Astrocyte (in vitro differentiated cells and primary cell): ENCODE results near the gene SCYL3. TPM values are rescaled to one million over a fixed set of nuclear protein-coding genes. Genes with fewer than 3 reads are reported as not detected.

Source experiments
- DNase-seq: peaks from one replicate; pipeline ENCODE4 v3.0.0-alpha.2; 2010; ENCODE audit warnings: low read depth
- FAIRE-seq: peaks from 2 replicates; lab custom pipeline; 2011; peaks lifted over from hg19 to GRCh38; lab: Jason Lieb, UNC
- H2AFZ ChIP-seq: 2 replicates; pipeline ENCODE4 v1.6.0; 2012; ENCODE audit warnings: low read depth, low read length, inconsistent platforms
- H3K27ac ChIP-seq: 2 replicates; pipeline ENCODE4 v1.5.1; 2011; ENCODE audit warnings: low read depth, low read length, inconsistent platforms
- H3K27me3 ChIP-seq: 2 replicates; pipeline ENCODE4 v1.6.0; 2011; ENCODE audit warnings: low read length, inconsistent platforms; ENCODE audit not compliant: insufficient read depth
- H3K36me3 ChIP-seq: 2 replicates; pipeline ENCODE4 v1.5.1; 2011; ENCODE audit warnings: low read length, inconsistent platforms; ENCODE audit not compliant: insufficient read depth
- H3K4me1 ChIP-seq: 2 replicates; pipeline ENCODE4 v1.5.1; 2011; ENCODE audit warnings: low read length, inconsistent platforms; ENCODE audit not compliant: insufficient read depth
- H3K4me2 ChIP-seq: 2 replicates; pipeline ENCODE4 v1.6.0; 2012; ENCODE audit warnings: low read length, inconsistent platforms
- H3K4me3 ChIP-seq: 2 replicates; pipeline ENCODE4 v1.5.1; 2011; ENCODE audit warnings: low read depth, mild to moderate bottlenecking, low read length, inconsistent platforms; ENCODE audit not compliant: insufficient read depth
- H3K79me2 ChIP-seq: 2 replicates; pipeline ENCODE4 v1.6.0; 2012; ENCODE audit warnings: mild to moderate bottlenecking, low read length, inconsistent platforms; ENCODE audit not compliant: insufficient read depth
- H3K9ac ChIP-seq: 2 replicates; pipeline ENCODE4 v1.6.0; 2012; ENCODE audit warnings: mild to moderate bottlenecking, low read length, inconsistent platforms
- H3K9me3 ChIP-seq: 2 replicates; pipeline ENCODE4 v1.5.1; 2012; ENCODE audit warnings: low read depth, mild to moderate bottlenecking, low read length, inconsistent platforms; ENCODE audit not compliant: insufficient read depth
- H4K20me1 ChIP-seq: 2 replicates; pipeline ENCODE4 v1.6.0; 2012; ENCODE audit warnings: low read length, inconsistent platforms; ENCODE audit not compliant: insufficient read depth
- H3K27ac Mint-ChIP-seq: one replicate; pipeline ENCODE4 v1.8.0; 2021; ENCODE audit warnings: mild to moderate bottlenecking, mixed read lengths; ENCODE audit not compliant: unreplicated experiment
- H3K27me3 Mint-ChIP-seq: one replicate; pipeline ENCODE4 v1.8.0; 2021; ENCODE audit warnings: low read depth, mixed read lengths; ENCODE audit not compliant: unreplicated experiment
- H3K36me3 Mint-ChIP-seq: one replicate; pipeline ENCODE4 v1.8.0; 2021; ENCODE audit warnings: low read depth, mixed read lengths; ENCODE audit not compliant: unreplicated experiment
- H3K4me1 Mint-ChIP-seq: one replicate; pipeline ENCODE4 v1.8.0; 2021; ENCODE audit warnings: low read depth, mixed read lengths; ENCODE audit not compliant: unreplicated experiment
- H3K4me3 Mint-ChIP-seq: one replicate; pipeline ENCODE4 v1.8.0; 2021; ENCODE audit warnings: mild to moderate bottlenecking, moderate library complexity, mixed read lengths; ENCODE audit not compliant: unreplicated experiment
- H3K9me3 Mint-ChIP-seq: one replicate; pipeline ENCODE4 v1.8.0; 2021; ENCODE audit warnings: mild to moderate bottlenecking, mixed read lengths; ENCODE audit not compliant: unreplicated experiment
- EZH2 ChIP-seq: IDR thresholded peaks from 2 replicates; pipeline ENCODE4 v1.6.1; 2012; ENCODE audit warnings: mild to moderate bottlenecking, low read length, inconsistent platforms; ENCODE audit not compliant: insufficient read depth
- total RNA-seq: library from RNA; stranded (reverse); gene quantifications from 2 replicates; pipeline ENCODE4 v1.2.1, GENCODE V29; 2021
- TF ChIP-seq, protein P1 (sequence below): IDR thresholded peaks from 2 replicates; pipeline ENCODE4 v1.5.1; 2011; ENCODE audit warnings: low read depth, mild to moderate bottlenecking, inconsistent platforms, low read length, moderate library complexity; ENCODE audit not compliant: insufficient read depth

SCYL3 gene
- total RNA-seq, 1 donor from 2014 or later, result 6.2 TPM

DNA sequence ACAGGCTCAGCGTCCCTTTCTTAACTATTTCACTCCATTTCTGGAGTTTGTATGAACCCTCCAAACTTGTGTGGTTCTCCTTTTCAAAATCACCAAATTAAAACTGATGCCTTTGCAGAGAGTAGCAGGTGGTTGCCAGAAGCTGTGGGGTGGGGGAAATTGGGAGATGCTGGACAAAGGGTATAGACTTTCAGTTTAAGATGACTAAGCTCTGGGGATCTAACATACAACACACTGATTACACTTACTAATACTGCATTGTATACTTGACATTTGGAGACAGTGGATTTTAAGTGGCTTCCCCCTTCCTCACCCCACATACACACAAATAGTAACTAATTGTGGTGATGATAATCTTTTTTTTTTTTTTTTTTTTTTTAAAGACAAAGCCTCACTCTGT lies 11.1 kb upstream of the SCYL3 start:
- Histone ChIP-seq H3K9ac (no peak overlapping the region), H4K20me1 (no peaks in the 10 kb centered on the region), H2AFZ (no peak overlapping the region), H3K36me3 (no peaks in the 10 kb centered on the region), H3K4me3 (no peak overlapping the region), H3K4me1 (no peaks in the 10 kb centered on the region), H3K4me2 (no peak overlapping the region), H3K27ac (no peak overlapping the region), H3K27me3 (no peaks in the 10 kb centered on the region), H3K9me3 (no peaks in the 10 kb centered on the region), H3K79me2 (no peaks in the 10 kb centered on the region)
- H3K9me3 Mint-ChIP-seq, result no peaks in the 10 kb centered on the region
- no peaks in the 10 kb centered on the region for H3K36me3 Mint-ChIP-seq
- no peaks in the 10 kb centered on the region for H3K27me3 Mint-ChIP-seq
- H3K27ac Mint-ChIP-seq, result no peak overlapping the region
- no peak for DNase-seq
- H3K4me1 Mint-ChIP-seq, result no peaks in the 10 kb centered on the region
- no peak overlapping the region for H3K4me3 Mint-ChIP-seq
- FAIRE-seq, result no peak
- TF ChIP-seq, protein P1, sequence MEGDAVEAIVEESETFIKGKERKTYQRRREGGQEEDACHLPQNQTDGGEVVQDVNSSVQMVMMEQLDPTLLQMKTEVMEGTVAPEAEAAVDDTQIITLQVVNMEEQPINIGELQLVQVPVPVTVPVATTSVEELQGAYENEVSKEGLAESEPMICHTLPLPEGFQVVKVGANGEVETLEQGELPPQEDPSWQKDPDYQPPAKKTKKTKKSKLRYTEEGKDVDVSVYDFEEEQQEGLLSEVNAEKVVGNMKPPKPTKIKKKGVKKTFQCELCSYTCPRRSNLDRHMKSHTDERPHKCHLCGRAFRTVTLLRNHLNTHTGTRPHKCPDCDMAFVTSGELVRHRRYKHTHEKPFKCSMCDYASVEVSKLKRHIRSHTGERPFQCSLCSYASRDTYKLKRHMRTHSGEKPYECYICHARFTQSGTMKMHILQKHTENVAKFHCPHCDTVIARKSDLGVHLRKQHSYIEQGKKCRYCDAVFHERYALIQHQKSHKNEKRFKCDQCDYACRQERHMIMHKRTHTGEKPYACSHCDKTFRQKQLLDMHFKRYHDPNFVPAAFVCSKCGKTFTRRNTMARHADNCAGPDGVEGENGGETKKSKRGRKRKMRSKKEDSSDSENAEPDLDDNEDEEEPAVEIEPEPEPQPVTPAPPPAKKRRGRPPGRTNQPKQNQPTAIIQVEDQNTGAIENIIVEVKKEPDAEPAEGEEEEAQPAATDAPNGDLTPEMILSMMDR, result no peak
- no peak for TF ChIP-seq EZH2

DNA sequence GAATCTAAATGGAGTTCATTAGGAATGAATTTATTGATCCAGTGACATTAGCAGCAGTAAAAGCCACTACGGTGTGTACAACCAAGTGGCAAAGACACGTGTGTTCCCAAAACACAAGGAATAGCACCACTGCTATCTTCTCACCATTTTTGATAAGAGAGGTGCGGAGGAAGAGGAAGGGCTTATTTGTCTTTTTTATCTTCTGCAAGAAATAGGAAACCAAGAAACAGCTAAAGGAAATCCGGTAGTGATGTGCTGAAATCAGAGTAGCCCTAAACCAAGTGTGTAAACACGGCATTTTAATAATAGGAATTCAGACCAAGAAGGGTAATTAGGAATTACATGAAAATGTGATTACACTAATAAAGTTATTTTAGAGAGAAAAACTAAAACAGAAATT lies 9.1 kb upstream of the SCYL3 start:
- Histone ChIP-seq H2AFZ (no peak overlapping the region), H3K27ac (no peak overlapping the region), H3K4me2 (no peak overlapping the region), H3K9ac (no peak overlapping the region), H3K79me2 (no peaks in the 10 kb centered on the region), H3K9me3 (no peaks in the 10 kb centered on the region), H3K4me1 (no peaks in the 10 kb centered on the region), H3K4me3 (no peak overlapping the region), H4K20me1 (no peaks in the 10 kb centered on the region), H3K27me3 (no peaks in the 10 kb centered on the region), H3K36me3 (no peaks in the 10 kb centered on the region)
- H3K27me3 Mint-ChIP-seq, result no peaks in the 10 kb centered on the region
- TF ChIP-seq, protein P1, result no peak
- TF ChIP-seq EZH2, result no peak
- no peak for FAIRE-seq
- H3K27ac Mint-ChIP-seq, result no peak overlapping the region
- H3K9me3 Mint-ChIP-seq, result no peaks in the 10 kb centered on the region
- no peak for DNase-seq
- no peak overlapping the region for H3K4me3 Mint-ChIP-seq
- no peaks in the 10 kb centered on the region for H3K36me3 Mint-ChIP-seq
- H3K4me1 Mint-ChIP-seq, result peaks cover 2% of the 10 kb centered on the region

DNA sequence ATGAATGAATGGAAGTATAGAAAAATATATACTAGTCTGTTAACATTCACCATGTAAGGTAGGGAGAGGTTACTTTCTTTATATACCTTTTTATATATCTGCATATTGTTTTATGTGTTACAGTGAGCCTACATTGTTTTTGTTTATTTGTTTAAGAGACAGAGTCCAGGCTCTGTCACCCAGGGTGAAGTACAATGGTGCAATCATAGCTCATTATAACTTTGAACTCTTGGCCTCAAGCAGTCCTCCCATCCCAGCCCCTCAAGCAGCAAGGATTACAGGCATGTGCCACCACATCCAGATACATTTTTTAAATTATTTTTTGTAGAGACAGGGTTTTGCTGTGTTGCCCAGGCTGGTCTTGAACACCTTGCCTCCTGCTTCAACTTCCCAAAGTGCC lies 7.4 kb upstream of the SCYL3 start:
- Histone ChIP-seq H3K4me2 (no peak overlapping the region), H3K27ac (no peak overlapping the region), H3K9ac (no peak overlapping the region), H3K9me3 (no peaks in the 10 kb centered on the region), H3K27me3 (no peaks in the 10 kb centered on the region), H3K79me2 (no peaks in the 10 kb centered on the region), H3K36me3 (no peaks in the 10 kb centered on the region), H3K4me3 (no peak overlapping the region), H3K4me1 (no peaks in the 10 kb centered on the region), H4K20me1 (no peaks in the 10 kb centered on the region), H2AFZ (no peak overlapping the region)
- no peaks in the 10 kb centered on the region for H3K9me3 Mint-ChIP-seq
- H3K4me3 Mint-ChIP-seq, result no peak overlapping the region
- DNase-seq, result no peak
- no peak for TF ChIP-seq EZH2
- TF ChIP-seq, protein P1, result no peak
- no peaks in the 10 kb centered on the region for H3K36me3 Mint-ChIP-seq
- FAIRE-seq, result no peak
- H3K4me1 Mint-ChIP-seq, result peaks cover 2% of the 10 kb centered on the region
- H3K27ac Mint-ChIP-seq, result no peak overlapping the region
- H3K27me3 Mint-ChIP-seq, result peaks cover 2% of the 10 kb centered on the region
